ENCODE measurements around the gene MACROD2.

The MACROD2 gene

GRCh38 chr20:14385176-14385740, 389.9 kb downstream of the MACROD2 start:
- no peak for DNase-seq (ENCODE audit: insufficient read length, low spot score)
- no peak for FAIRE-seq

GRCh38 chr20:14386726-14387125, 391.4 kb downstream of the MACROD2 start:
- DNase-seq (ENCODE audit: insufficient read length, low spot score) (no peak), FAIRE-seq (no peak)

GRCh38 chr20:14401479-14402138, 406.3 kb downstream of the MACROD2 start:
- DNase-seq (ENCODE audit: insufficient read length, low spot score) (no peak), FAIRE-seq (no peak)

GRCh38 chr20:14404515-14404914, 409.2 kb downstream of the MACROD2 start:
- DNase-seq (ENCODE audit: insufficient read length, low spot score) (no peak), FAIRE-seq (no peak)

GRCh38 chr20:14406495-14406894, 411.2 kb downstream of the MACROD2 start:
- DNase-seq (ENCODE audit: insufficient read length, low spot score) (no peak), FAIRE-seq (peak; percentile 69)

- DNase-seq (ENCODE audit: insufficient read length, low spot score), result no peak
- no peak for FAIRE-seq
These were observed 412.0 kb downstream of the MACROD2 start for GRCh38 chr20:14407336-14407735.

- FAIRE-seq, result no peak
- DNase-seq (ENCODE audit: insufficient read length, low spot score), result no peak
These were observed 415.7 kb downstream of the MACROD2 start for GRCh38 chr20:14410869-14411555.

GRCh38 chr20:14412065-14412681, 416.9 kb downstream of the MACROD2 start:
- no peak for DNase-seq (ENCODE audit: insufficient read length, low spot score)
- FAIRE-seq, result no peak

- FAIRE-seq (no peak), DNase-seq (ENCODE audit: insufficient read length, low spot score) (no peak)
These were observed 418.5 kb downstream of the MACROD2 start for GRCh38 chr20:14413835-14414234.

GRCh38 chr20:14414560-14414959, 419.2 kb downstream of the MACROD2 start:
- FAIRE-seq (no peak), DNase-seq (ENCODE audit: insufficient read length, low spot score) (no peak)

GRCh38 chr20:14415467-14415866, 420.2 kb downstream of the MACROD2 start:
- FAIRE-seq (no peak), DNase-seq (ENCODE audit: insufficient read length, low spot score) (no peak)

GRCh38 chr20:14418376-14418775, 423.1 kb downstream of the MACROD2 start:
- no peak for DNase-seq (ENCODE audit: insufficient read length, low spot score)
- FAIRE-seq, result no peak

- no peak for DNase-seq (ENCODE audit: insufficient read length, low spot score)
- FAIRE-seq, result no peak
These were observed 427.6 kb downstream of the MACROD2 start for GRCh38 chr20:14422892-14423291.

- no peak for DNase-seq (ENCODE audit: insufficient read length, low spot score)
- peak; percentile 8 for FAIRE-seq
These were observed 436.3 kb downstream of the MACROD2 start for GRCh38 chr20:14431568-14431967.

- FAIRE-seq (no peak), DNase-seq (ENCODE audit: insufficient read length, low spot score) (no peak)
These were observed 436.8 kb downstream of the MACROD2 start for GRCh38 chr20:14432085-14432484.

- no peak for FAIRE-seq
- DNase-seq (ENCODE audit: insufficient read length, low spot score), result no peak
These were observed 437.3 kb downstream of the MACROD2 start for GRCh38 chr20:14432597-14432996.

GRCh38 chr20:14434384-14435136, 439.2 kb downstream of the MACROD2 start:
- FAIRE-seq (no peak), DNase-seq (ENCODE audit: insufficient read length, low spot score) (no peak)

- DNase-seq (ENCODE audit: insufficient read length, low spot score), result no peak
- no peak for FAIRE-seq
These were observed 445.9 kb downstream of the MACROD2 start for GRCh38 chr20:14441201-14441600.

- DNase-seq (ENCODE audit: insufficient read length, low spot score) (no peak), FAIRE-seq (no peak)
These were observed 448.8 kb downstream of the MACROD2 start for GRCh38 chr20:14444106-14444505.

- DNase-seq (ENCODE audit: insufficient read length, low spot score) (no peak), FAIRE-seq (no peak)
These were observed 450.0 kb downstream of the MACROD2 start for GRCh38 chr20:14445310-14445709.

GRCh38 chr20:14445902-14446301, 450.6 kb downstream of the MACROD2 start:
- DNase-seq (ENCODE audit: insufficient read length, low spot score) (no peak), FAIRE-seq (no peak)

Data from GM19239 (cell line).